NT2/D1 (cell line): Measurements from ENCODE around the gene HCN1.

ENCODE experiments used
- SUZ12 ChIP-seq: IDR thresholded peaks from 2 replicates; pipeline ENCODE4 v1.6.1; 2011; ENCODE audit not compliant: insufficient read length, insufficient read depth; ENCODE audit errors: extremely low read depth
- ZNF274 ChIP-seq: IDR thresholded peaks from 2 replicates; pipeline ENCODE4 v1.6.1; 2011; ENCODE audit warnings: mild to moderate bottlenecking, low read depth, low read length

DNA sequence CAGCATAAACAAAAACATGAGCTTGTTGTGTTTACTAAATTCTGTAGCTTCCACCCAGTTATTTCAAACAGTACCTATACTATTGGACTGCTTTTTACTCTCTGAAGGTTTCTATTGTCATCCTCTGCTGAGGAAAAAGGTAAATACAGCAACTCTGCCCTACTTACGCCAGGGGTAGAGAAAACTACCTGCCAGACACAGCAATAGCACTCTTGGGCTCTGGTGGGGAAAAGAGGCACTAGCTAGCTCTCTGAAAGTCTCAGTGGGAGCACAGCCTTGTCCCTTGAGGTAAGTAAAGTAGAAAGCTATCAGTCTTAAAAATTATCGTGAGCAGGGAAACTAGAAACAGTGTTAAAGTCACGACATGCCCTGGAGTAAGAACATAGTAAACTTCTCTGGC, 3.7 kb downstream of the HCN1 start:
- no peak for TF ChIP-seq SUZ12
- no peak for TF ChIP-seq ZNF274
